ENCODE data around the gene DLGAP4. TPM values are rescaled to one million over a fixed set of nuclear protein-coding genes. Genes with fewer than 3 reads are reported as not detected.

Gene DLGAP4
- 12.6 and 26.0 TPM in 2 replicates for total RNA-seq (2014; rRNA removed; shearing (Covaris generic))

DNA sequence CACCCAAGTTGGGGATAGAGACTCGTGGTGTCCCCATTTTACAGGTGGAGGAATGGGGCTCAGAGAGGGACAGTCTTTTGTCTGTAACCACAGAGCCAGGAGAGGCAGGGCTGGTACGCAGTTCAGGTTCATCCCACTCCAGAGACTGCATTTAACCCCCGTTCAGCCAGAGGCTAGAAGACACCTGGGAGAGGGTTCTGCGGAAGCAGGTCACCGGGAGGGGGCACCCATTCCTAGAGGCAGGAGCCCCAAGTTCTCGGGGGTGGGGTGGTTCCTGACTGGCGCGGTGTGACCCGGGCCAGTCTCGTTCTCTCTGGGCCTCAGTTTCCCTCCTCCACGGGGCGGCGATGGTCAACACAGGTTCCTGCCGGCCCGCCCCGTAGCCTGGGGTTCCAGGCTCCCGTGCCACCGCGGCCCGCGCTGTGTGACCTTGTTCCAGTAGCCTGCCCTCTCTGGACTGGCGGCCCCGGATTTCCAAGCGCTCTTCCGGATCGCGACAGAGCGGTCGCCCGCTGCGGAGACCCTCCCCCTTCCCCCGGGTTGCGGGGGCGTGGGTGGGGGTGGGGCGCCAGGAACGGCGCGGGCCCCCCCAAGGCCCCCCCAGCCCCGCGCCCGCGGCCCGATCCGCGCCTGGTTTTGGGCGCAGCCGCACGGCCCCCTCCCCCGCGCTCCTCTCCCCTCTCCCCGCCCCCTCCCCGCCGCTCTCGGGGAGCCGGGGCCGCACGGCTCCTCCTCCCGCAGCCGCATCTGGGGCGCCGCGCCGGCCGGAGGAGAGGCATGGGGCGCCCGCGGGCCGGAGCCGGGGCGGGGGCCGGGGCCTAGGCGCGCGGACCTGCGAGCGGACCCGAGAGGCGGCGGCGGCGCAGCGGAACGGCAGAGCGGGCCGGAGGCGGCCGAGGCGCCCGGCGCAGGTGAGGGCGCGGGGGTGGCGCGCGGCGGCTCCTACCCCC, at the start of gene DLGAP4:
Gene DLGAP4 (plus strand): TSS at position 738 of the 950 bp plus-strand sequence. CDS start 125,379 bp downstream, outside the sequence.
- DNase-seq (ENCODE audit: low read depth), result no peak

GRCh38 chr20:36259177-36260061, 46.7 kb upstream of the DLGAP4 start:
- DNase-seq (ENCODE audit: low read depth), result no peak

GRCh38 chr20:36260316-36260715, 45.8 kb upstream of the DLGAP4 start:
- DNase-seq (ENCODE audit: low read depth), result no peak

DNA sequence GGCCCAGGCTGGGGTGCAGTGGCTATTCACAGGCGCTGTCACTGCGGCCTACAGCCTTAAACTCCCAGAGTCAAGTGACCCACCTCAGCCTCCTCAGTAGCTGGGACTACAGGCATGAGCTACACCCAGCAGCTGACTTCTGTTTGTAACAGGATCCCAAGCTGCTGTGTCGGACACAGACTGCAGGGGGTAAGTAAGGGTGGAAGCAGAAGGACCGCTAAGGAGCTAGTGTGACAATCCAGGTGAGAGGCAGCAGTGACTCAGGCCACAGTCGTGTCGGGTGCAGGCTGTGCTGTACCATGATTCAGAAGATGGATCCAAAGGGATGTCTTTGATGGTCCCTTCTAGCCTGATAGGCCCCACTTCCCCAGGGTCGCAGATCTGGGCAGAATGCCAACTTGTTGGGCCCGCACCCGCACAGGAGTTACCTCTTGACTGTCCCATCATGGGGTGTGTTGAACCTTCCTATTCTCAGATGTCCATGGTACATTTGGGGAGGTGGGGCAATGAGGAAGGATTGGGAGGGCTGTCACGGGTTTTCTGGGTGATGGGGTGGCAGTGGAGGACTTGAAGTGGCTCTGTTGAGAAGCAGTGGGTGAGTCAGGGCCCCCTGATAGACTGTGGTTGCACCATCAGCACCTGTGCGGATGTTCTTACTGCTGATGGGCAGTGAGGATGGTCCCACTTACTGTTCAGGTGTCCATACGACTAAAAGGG, 44.6 kb upstream of the DLGAP4 start:
- DNase-seq (ENCODE audit: low read depth), result peak; percentile 28

GRCh38 chr20:36262440-36262839, 43.7 kb upstream of the DLGAP4 start:
- DNase-seq (ENCODE audit: low read depth), result no peak

DNA sequence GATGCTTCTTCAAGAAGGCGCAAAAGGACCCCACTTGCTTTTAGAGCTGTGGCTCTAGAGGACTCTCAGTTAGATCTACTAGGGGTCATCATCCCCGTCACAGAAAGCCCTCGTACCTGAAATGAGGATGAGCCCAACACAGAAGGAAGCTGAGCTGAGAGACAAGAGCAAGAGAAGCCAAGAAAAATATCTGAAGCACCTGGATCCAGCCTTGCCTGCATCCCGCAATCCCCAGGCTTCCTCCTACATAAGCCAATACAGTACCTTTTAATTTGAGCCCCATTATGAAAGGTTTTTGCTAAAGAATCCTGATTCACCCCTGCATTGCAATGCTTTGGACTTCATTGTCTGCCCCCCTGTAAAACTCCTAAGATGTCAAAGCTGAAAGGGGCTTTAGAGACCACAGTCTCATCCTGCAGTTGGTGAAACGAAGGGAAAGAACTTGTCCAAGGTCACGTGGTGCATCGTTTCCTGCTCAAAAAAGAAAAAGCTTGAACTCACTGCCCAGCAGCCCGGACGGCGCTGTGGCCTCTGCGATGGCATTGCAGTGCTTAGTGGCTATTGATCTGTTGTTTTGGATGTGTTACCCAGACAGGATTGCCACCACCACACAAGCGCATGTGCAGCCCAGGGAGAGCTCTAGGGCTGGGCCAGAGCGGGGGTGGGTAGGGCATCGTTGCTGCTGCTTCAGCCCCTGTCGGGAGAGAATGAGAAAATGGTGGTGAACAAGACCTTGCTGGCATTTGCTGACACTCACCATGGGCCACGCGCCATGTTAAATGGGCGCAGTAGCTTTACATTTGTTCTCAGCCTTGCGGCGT, 41.5 kb upstream of the DLGAP4 start:
- no peak for DNase-seq (ENCODE audit: low read depth)

GRCh38 chr20:36266189-36266588, 40.0 kb upstream of the DLGAP4 start:
- DNase-seq (ENCODE audit: low read depth), result no peak

GRCh38 chr20:36267605-36268381, 38.3 kb upstream of the DLGAP4 start:
- DNase-seq (ENCODE audit: low read depth), result no peak

DNA sequence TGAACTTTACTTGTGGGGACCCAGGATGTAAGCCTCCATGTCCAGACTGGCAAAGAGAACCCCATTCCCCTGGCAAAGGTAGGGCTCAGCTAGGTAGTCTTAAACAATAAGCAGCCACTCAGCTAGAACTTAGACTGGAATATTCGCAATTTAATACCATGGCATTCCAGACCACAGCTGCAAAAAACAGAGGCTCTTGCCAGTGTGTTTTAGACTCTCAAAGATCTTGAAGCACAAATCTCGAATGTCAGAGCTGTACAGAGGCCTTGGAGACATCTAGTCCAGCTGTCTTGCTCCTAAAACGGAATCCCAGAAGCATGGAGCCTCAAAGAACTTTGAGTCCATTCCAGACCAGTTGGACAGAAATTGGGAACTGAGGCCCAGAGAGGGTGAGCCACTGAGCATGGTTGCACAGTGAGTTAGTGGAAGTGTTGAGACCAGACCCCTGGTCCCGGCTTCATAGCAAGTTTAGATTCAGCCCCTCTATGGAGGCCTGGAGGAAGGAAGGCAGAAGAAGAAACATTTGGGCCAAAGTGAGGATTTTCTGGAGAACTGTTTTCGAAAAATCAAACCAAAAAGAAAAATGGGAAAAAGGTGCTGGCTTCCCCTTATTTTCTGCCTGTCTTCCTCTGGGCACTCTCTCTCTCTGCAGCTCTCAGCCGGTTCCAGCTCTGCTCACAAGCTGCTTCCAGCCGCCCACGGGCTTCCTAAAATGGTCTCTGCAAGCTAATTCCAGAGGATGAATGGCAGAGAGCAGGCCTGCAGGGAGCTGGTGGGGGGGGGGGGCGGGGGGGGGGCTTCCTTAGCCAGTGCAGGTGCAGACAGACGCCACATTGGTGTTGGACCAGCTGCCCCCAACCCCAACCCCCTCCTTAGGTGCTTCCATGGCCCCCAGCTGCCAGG, 37.4 kb upstream of the DLGAP4 start:
- no peak for DNase-seq (ENCODE audit: low read depth)

- DNase-seq (ENCODE audit: low read depth), result no peak
Measured at GRCh38 chr20:36269507-36269906, 36.6 kb upstream of the DLGAP4 start.

DNA sequence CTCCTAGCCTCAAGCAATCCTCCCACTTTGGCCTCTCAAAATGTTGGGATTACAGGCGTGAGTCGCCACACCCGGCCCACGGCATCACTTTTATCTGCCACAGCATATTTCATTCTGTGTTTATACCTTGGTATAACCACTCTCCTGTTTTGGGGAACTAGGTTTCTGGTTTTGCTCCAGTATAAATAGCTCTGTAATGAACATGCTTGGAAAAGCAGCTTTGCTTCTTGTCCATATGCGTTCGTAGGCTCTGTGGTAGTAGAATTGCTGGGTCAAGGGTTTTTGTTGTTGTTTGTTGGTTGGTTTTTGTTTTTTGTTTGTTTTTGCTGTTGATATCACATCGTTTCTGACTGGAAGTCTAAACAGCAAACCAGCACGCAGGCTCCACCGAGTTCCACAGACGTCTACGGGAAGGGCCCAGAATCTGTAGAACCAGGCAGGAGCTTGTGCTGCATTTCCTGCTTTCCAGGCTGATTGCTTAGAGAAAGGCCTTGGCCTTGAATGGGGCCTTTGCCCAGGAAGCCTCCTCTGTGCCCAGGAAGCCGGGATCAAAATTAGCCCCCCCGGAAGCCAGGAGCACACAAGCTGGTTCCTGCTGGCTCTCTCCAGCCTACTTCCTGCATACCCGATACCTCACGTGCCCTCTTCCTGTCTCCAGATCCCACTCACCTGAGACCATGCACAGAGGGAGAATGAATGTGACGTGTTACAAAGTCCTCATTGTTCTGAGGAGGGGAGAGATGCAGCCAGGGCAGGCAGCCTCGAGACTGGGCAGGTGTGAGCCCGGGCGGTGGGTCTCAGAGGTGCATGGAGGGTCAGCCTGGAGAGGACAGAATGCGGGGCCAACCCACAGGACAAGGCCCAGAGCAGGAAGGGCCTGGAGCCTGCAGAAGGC, 35.1 kb upstream of the DLGAP4 start:
- no peak for DNase-seq (ENCODE audit: low read depth)

GRCh38 chr20:36271639-36272546, 34.2 kb upstream of the DLGAP4 start:
- DNase-seq (ENCODE audit: low read depth), result no peak

- no peak for DNase-seq (ENCODE audit: low read depth)
Measured at GRCh38 chr20:36272547-36273220, 33.5 kb upstream of the DLGAP4 start.

GRCh38 chr20:36273414-36274180, 32.5 kb upstream of the DLGAP4 start:
- peak; percentile 56 for DNase-seq (ENCODE audit: low read depth)

DNA sequence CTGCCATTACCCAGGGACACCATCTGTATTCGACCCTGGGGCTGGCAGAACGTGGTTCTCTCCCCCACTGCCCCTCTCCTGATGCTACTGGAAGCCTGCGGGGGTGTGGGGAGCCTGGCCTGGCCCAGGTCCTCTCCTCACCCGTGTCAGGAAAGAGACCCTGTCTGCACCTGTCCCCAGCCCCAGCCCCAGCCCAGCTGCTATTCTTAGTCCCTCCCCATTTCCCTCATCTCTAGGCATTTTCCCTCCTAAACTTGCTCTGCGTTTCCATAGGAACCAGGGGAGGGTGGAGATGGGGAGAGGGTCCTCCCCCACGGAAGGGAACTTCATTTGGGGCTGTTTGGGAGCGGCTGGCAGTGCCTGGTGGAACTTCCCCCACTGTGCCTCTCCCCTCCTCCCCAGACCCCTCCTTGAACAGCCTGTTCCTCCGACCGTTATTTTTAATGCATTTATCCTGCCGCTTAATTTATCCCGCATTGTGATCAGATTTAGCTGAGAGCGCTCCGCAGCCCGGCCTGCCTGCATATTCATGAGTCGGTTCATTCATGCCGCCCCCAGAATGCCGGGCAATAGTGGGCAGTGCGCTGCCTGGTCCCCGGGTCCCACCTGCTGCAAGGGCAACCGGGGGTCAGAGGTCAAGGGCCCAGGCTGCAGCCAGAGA, 31.8 kb upstream of the DLGAP4 start:
- DNase-seq (ENCODE audit: low read depth), result no peak

All from M059J (cell line).